ENCODE data around the gene PARD3. TPM values are rescaled to one million over a fixed set of nuclear protein-coding genes. Genes with fewer than 3 reads are reported as not detected.

PARD3 gene
- total RNA-seq, 2 experiments from 2014 or later: 0.53 to 0.71 TPM

DNA sequence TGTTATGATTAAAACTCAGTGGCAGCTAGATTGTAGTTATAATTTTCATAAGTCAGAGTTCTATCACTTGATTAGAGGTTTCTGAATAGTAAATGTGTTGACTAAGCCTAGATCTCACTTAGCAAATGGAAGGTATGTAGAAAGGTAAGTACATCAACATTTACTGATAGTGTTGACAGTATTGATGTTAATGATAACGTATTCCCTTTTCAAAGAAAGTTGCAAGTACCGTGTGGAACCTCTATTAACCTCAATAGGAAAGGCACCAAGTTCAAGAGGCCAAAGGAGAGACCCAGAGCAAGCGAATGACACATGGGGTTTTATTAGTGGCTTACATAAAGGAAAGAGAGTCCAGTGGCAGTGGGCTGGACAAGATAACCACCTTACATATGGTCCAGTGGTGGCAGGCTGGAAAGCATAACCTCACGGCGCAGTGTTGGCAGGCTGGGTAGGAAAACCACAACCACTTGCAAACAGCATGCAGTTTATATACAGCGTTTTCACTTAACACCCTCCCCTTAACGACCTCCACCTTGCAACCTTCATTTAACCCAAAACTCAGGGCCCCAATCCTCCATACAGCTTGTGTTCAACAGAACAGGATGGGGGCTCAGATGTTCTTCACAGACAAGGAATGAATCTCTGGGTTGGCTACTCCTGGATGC, 611.0 kb downstream of the PARD3 start:
- DNase-seq (no peak), ATAC-seq (ENCODE audit: poor library complexity) (no peak)
- ChIA-PET CTCF (no interaction called here), POLR2A (no interaction called here)
- no peaks in the 10 kb centered on the region for H3K9me3 Mint-ChIP-seq
- H3K4me1 Mint-ChIP-seq (ENCODE audit: low read depth): no peaks in the 10 kb centered on the region
- no peak overlapping the region for H3K27ac Mint-ChIP-seq
- H3K36me3 ChIP-seq (ENCODE audit: insufficient read depth, low read length): no peaks in the 10 kb centered on the region
- no peaks in the 10 kb centered on the region for H3K27me3 Mint-ChIP-seq
- H3K4me1 ChIP-seq (ENCODE audit: insufficient read depth, low read length): no peaks in the 10 kb centered on the region
- H3K36me3 Mint-ChIP-seq (ENCODE audit: low read depth): no peaks in the 10 kb centered on the region
- H3K9me3 ChIP-seq (ENCODE audit: control insufficient read depth in 1 of 2, insufficient read depth in 1 of 2, low read length in 2 of 2): peaks cover 0 to 9% of the 10 kb centered on the region in 2 experiments
- intact Hi-C loops (cut with DNase I, micrococcal nuclease): no loop called here
- TF ChIP-seq, protein P1, sequence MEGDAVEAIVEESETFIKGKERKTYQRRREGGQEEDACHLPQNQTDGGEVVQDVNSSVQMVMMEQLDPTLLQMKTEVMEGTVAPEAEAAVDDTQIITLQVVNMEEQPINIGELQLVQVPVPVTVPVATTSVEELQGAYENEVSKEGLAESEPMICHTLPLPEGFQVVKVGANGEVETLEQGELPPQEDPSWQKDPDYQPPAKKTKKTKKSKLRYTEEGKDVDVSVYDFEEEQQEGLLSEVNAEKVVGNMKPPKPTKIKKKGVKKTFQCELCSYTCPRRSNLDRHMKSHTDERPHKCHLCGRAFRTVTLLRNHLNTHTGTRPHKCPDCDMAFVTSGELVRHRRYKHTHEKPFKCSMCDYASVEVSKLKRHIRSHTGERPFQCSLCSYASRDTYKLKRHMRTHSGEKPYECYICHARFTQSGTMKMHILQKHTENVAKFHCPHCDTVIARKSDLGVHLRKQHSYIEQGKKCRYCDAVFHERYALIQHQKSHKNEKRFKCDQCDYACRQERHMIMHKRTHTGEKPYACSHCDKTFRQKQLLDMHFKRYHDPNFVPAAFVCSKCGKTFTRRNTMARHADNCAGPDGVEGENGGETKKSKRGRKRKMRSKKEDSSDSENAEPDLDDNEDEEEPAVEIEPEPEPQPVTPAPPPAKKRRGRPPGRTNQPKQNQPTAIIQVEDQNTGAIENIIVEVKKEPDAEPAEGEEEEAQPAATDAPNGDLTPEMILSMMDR (IDR thresholded peaks at IDR 0.05): no peak
- H3K4me3 ChIP-seq (ENCODE audit: low read length): no peak overlapping the region
- H3K4me3 Mint-ChIP-seq: no peak overlapping the region
- peaks cover 2 to 3% of the 10 kb centered on the region in 2 experiments for H3K27me3 ChIP-seq (ENCODE audit: control insufficient read depth in 1 of 2, insufficient read depth in 2 of 2, low read length in 2 of 2)
- no peak overlapping the region for H3K27ac ChIP-seq (ENCODE audit: low read depth in 1 of 2, low read length in 2 of 2)

DNA sequence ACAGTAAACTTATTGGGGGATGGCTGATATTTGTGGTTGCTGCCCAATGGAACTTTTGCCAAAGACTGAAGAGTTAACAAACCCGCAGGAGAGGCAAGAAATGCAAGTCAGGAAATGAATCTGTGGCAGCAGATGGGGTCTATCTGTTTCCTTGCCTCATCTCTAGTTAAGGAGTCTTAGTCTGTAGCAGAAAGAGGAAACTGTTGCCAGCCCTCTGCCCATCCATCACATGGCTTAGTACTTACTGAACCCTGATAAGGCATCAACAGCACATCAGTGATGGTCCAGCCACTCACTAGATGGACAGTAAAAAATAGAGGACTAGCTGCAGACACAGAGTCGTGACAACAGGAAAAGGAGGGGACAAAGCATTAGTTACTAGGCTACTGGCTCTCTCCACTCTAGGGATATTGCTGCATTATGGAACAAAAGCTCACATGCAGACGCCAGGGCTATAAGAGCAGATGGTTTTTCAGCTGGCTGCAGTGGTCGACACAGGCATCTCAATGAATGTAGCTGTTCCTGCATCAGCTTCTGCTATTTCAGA, 614.7 kb downstream of the PARD3 start:
- no peak for DNase-seq
- intact Hi-C loops (cut with DNase I, micrococcal nuclease): no loop called here
- Histone ChIP-seq H3K36me3 (ENCODE audit: insufficient read depth, low read length) (no peaks in the 10 kb centered on the region), H3K27me3 (ENCODE audit: control insufficient read depth in 1 of 2, insufficient read depth in 2 of 2, low read length in 2 of 2) (no peaks in the 10 kb centered on the region), H3K27ac (ENCODE audit: low read depth in 1 of 2, low read length in 2 of 2) (no peak overlapping the region), H3K4me3 (ENCODE audit: low read length) (no peak overlapping the region), H3K9me3 (ENCODE audit: control insufficient read depth in 1 of 2, insufficient read depth in 1 of 2, low read length in 2 of 2) (peaks cover 0 to 4% of the 10 kb centered on the region in 2 experiments), H3K4me1 (ENCODE audit: insufficient read depth, low read length) (no peaks in the 10 kb centered on the region)
- H3K4me3 Mint-ChIP-seq: no peak overlapping the region
- no peak overlapping the region for H3K27ac Mint-ChIP-seq
- H3K9me3 Mint-ChIP-seq: no peaks in the 10 kb centered on the region
- POLR2A ChIA-PET: no interaction called here
- CTCF ChIA-PET: no interaction called here
- TF ChIP-seq, protein P1 (IDR thresholded peaks at IDR 0.05): no peak
- no peaks in the 10 kb centered on the region for H3K4me1 Mint-ChIP-seq (ENCODE audit: low read depth)
- H3K27me3 Mint-ChIP-seq: no peaks in the 10 kb centered on the region
- no peaks in the 10 kb centered on the region for H3K36me3 Mint-ChIP-seq (ENCODE audit: low read depth)
- no peak for ATAC-seq (ENCODE audit: poor library complexity)

DNA sequence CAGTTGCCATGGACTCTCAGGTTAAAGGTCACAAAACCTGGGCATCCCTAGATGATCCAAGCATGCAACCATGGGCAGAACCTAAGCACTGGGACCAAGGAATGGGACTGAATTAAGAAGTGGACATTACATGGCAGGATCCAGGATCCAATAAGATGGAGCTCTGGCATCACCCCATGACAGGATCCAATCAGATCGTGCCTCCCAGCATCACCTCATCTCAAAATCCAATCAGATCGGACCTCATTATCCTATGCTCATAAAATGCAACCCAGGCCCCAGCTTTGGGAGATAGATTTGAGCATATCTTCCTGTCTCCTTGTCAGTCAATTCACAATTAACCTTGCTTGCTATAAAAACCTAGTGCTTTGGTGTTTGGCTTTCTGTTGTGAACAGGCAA, 616.1 kb downstream of the PARD3 start:
- H3K9me3 ChIP-seq (ENCODE audit: control insufficient read depth in 1 of 2, insufficient read depth in 1 of 2, low read length in 2 of 2): peaks cover 0 to 4% of the 10 kb centered on the region in 2 experiments
- ChIA-PET CTCF (no interaction called here), POLR2A (no interaction called here)
- Mint-ChIP-seq H3K4me3 (no peak overlapping the region), H3K9me3 (no peaks in the 10 kb centered on the region), H3K36me3 (ENCODE audit: low read depth) (no peaks in the 10 kb centered on the region), H3K4me1 (ENCODE audit: low read depth) (no peaks in the 10 kb centered on the region), H3K27ac (no peak overlapping the region), H3K27me3 (no peaks in the 10 kb centered on the region)
- no peak overlapping the region for H3K27ac ChIP-seq (ENCODE audit: low read depth in 1 of 2, low read length in 2 of 2)
- no peaks in the 10 kb centered on the region for H3K36me3 ChIP-seq (ENCODE audit: insufficient read depth, low read length)
- TF ChIP-seq, protein P1 (IDR thresholded peaks at IDR 0.05): no peak
- no peaks in the 10 kb centered on the region for H3K4me1 ChIP-seq (ENCODE audit: insufficient read depth, low read length)
- peaks cover 0 to 3% of the 10 kb centered on the region in 2 experiments for H3K27me3 ChIP-seq (ENCODE audit: control insufficient read depth in 1 of 2, insufficient read depth in 2 of 2, low read length in 2 of 2)
- DNase-seq: no peak
- ATAC-seq (ENCODE audit: poor library complexity): no peak
- H3K4me3 ChIP-seq (ENCODE audit: low read length): no peak overlapping the region
- intact Hi-C loops (cut with DNase I, micrococcal nuclease): no loop called here
